ENCODE results near the gene MCUB. TPM values are rescaled to one million over a fixed set of nuclear protein-coding genes. Genes with fewer than 3 reads are reported as not detected.
"Not testable (repeated sequence)": the region's sequence is repeated elsewhere in the genome, so short reads cannot be mapped to it uniquely, and the experiment has no call there.

MCUB gene
- total and polyA plus RNA-seq, 2 experiments from 2014 or later: 6.2 to 9.9 TPM

DNA sequence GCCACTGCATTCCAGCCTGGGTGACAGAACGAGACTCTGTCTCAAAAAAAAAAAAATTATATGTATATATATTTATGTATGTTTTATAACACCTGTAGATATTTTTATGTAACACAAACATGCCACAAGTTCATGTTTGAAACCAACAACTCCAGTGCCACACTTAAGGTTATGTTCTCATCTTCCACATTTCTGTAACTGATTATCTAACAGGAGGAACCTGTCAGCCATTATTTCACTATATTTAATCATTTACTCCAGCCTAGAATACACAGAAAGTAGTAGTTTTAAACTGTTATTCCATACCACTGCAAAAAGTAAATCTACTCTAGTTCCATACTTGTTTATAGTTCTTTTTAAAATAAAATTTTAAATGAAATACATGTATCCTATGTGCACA, 32.3 kb downstream of the MCUB start:
- Histone ChIP-seq H3K9me3 (ENCODE audit: low read depth) (no peaks in the 10 kb centered on the region), H3K9me2 (replicated peaks; ENCODE audit: insufficient read depth) (no peaks in the 10 kb centered on the region), H3K4me3 (no peak overlapping the region), H3K4me2 (no peak overlapping the region), H3K27ac (no peak overlapping the region), H2AFZ (no peak overlapping the region), H3K36me3 (replicated peaks; ENCODE audit: insufficient read depth, low read depth) (no peaks in the 10 kb centered on the region), H3K27me3 (no peaks in the 10 kb centered on the region), H4K20me1 (ENCODE audit: insufficient read depth, poor library complexity, severe bottlenecking) (no peaks in the 10 kb centered on the region), H3K4me1 (ENCODE audit: insufficient read depth) (peaks cover 3% of the 10 kb centered on the region), H3K79me2 (no peaks in the 10 kb centered on the region)
- DNase-seq (ENCODE audit: low spot score): no peak
- TF ChIP-seq EZH2phosphoT487 (IDR thresholded peaks at IDR 0.05; ENCODE audit: low read depth, severe bottlenecking, unreplicated experiment) (no peak), EZH2 (IDR thresholded peaks at IDR 0.05; ENCODE audit: borderline replicate concordance) (no peak)
- TF ChIP-seq, protein P1, sequence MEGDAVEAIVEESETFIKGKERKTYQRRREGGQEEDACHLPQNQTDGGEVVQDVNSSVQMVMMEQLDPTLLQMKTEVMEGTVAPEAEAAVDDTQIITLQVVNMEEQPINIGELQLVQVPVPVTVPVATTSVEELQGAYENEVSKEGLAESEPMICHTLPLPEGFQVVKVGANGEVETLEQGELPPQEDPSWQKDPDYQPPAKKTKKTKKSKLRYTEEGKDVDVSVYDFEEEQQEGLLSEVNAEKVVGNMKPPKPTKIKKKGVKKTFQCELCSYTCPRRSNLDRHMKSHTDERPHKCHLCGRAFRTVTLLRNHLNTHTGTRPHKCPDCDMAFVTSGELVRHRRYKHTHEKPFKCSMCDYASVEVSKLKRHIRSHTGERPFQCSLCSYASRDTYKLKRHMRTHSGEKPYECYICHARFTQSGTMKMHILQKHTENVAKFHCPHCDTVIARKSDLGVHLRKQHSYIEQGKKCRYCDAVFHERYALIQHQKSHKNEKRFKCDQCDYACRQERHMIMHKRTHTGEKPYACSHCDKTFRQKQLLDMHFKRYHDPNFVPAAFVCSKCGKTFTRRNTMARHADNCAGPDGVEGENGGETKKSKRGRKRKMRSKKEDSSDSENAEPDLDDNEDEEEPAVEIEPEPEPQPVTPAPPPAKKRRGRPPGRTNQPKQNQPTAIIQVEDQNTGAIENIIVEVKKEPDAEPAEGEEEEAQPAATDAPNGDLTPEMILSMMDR (IDR thresholded peaks at IDR 0.05; ENCODE audit: poor library complexity): no peak
- WGBS (ENCODE audit: low lambda C conversion rate, missing lambda C conversion rate): 73% methylated on average over 1 of the region's 1 CpG

DNA sequence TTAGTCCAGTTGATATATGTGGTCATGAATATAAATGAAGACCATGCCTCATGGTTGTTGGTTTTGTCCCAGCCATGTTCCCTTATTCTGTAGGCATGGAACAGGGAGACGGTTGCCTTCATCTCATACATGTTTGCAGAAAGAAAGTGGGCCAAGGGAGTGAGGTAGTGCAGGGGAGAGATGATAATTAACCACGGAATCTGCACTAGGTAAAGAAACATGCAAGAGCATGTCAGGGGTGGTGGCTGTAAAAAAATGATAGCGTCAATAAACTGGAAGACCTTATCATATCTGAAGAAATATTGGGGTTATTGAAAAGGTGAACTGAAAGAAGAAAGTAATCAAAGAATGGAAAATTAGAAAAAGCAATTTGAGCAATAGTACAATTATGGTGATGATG, 35.1 kb downstream of the MCUB start:
- not testable (repeated sequence) for H3K27ac ChIP-seq; H2AFZ ChIP-seq; H3K4me1 ChIP-seq (ENCODE audit: insufficient read depth); H4K20me1 ChIP-seq (ENCODE audit: insufficient read depth, poor library complexity, severe bottlenecking); DNase-seq (ENCODE audit: low spot score); H3K27me3 ChIP-seq; H3K9me2 ChIP-seq (replicated peaks; ENCODE audit: insufficient read depth); H3K36me3 ChIP-seq (replicated peaks; ENCODE audit: insufficient read depth, low read depth); H3K9me3 ChIP-seq (ENCODE audit: low read depth); H3K4me2 ChIP-seq; H3K4me3 ChIP-seq; H3K79me2 ChIP-seq
- 78% methylated on average over 3 of the region's 3 CpGs for WGBS (ENCODE audit: low lambda C conversion rate, missing lambda C conversion rate)

GRCh38 chr4:109596420-109597085, 36.5 kb downstream of the MCUB start:
- not testable (repeated sequence) for H3K4me2 ChIP-seq; H2AFZ ChIP-seq; H3K36me3 ChIP-seq (replicated peaks; ENCODE audit: insufficient read depth, low read depth); DNase-seq (ENCODE audit: low spot score); H3K4me1 ChIP-seq (ENCODE audit: insufficient read depth); H3K9me3 ChIP-seq (ENCODE audit: low read depth); H4K20me1 ChIP-seq (ENCODE audit: insufficient read depth, poor library complexity, severe bottlenecking); H3K9me2 ChIP-seq (replicated peaks; ENCODE audit: insufficient read depth); H3K27me3 ChIP-seq; H3K79me2 ChIP-seq; H3K27ac ChIP-seq; H3K4me3 ChIP-seq
- 64% methylated on average over 6 of the region's 7 CpGs for WGBS (ENCODE audit: low lambda C conversion rate, missing lambda C conversion rate)

DNA sequence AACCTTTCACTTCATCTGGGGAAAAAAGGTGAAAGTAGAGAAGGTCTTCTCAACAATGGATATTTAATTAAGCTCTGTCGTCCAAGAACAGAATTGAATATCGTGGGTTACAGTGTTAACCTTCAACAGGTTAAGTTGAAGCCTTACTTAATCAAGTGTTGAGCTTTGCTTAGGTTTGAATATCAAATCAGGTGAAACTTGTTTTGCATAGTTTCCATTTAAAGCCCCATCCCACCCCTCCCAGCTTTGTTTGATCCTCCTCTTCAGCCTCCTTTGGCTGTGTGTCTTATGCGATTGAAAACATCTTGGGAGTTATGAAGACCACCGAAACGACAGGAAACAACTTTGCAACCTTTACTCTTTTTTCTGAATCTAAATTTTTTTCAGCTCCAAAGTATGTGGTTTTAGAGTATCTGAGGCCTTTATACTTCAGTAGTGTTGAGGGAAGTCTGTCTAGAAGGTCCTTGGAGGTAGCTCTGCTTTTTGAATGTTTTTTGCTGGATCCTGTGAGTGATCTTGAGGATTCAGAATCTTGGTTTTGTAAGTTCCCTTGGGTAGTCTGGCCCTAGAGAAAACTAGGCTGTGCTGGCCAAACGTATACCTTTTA, 39.1 kb downstream of the MCUB start:
- Histone ChIP-seq H3K4me2 (no peak overlapping the region), H3K79me2 (no peaks in the 10 kb centered on the region), H3K27me3 (no peaks in the 10 kb centered on the region), H4K20me1 (ENCODE audit: insufficient read depth, poor library complexity, severe bottlenecking) (no peaks in the 10 kb centered on the region), H2AFZ (no peak overlapping the region), H3K9me2 (replicated peaks; ENCODE audit: insufficient read depth) (no peaks in the 10 kb centered on the region), H3K9me3 (ENCODE audit: low read depth) (no peaks in the 10 kb centered on the region), H3K4me3 (no peak overlapping the region), H3K36me3 (replicated peaks; ENCODE audit: insufficient read depth, low read depth) (no peaks in the 10 kb centered on the region), H3K4me1 (ENCODE audit: insufficient read depth) (no peaks in the 10 kb centered on the region), H3K27ac (no peak overlapping the region)
- DNase-seq (ENCODE audit: low spot score): no peak
- no peak for TF ChIP-seq EZH2 (IDR thresholded peaks at IDR 0.05; ENCODE audit: borderline replicate concordance)
- TF ChIP-seq EZH2phosphoT487 (IDR thresholded peaks at IDR 0.05; ENCODE audit: low read depth, severe bottlenecking, unreplicated experiment): no peak
- TF ChIP-seq, protein P1 (IDR thresholded peaks at IDR 0.05; ENCODE audit: poor library complexity): no peak
- WGBS (ENCODE audit: low lambda C conversion rate, missing lambda C conversion rate): 89% methylated on average over 6 of the region's 6 CpGs
